Keratinocyte (primary cell): ENCODE measurements around the gene KTN1. TPM values are rescaled to one million over a fixed set of nuclear protein-coding genes. Genes with fewer than 3 reads are reported as not detected.

Experiments
- DNase-seq: peaks from one replicate; pipeline ENCODE4 v3.0.0-alpha.2; 2011; ENCODE audit warnings: low read depth, missing footprints, low spot score
- FAIRE-seq: peaks from 2 replicates; lab custom pipeline; 2011; peaks lifted over from hg19 to GRCh38; lab: Jason Lieb, UNC
- H2AFZ ChIP-seq: 2 replicates; pipeline ENCODE4 v1.6.0; 2012; ENCODE audit warnings: low read length, control low read depth, inconsistent platforms; ENCODE audit not compliant: control insufficient read depth
- H3K27ac ChIP-seq: 2 replicates; pipeline ENCODE4 v1.5.1; 2011; ENCODE audit warnings: low read length; ENCODE audit not compliant: control insufficient read depth, insufficient read depth
- H3K27me3 ChIP-seq: 3 replicates; pipeline ENCODE4 v1.6.0; 2011; ENCODE audit warnings: low read length; ENCODE audit not compliant: control insufficient read depth, insufficient read depth; ENCODE audit errors: extremely low read depth
- H3K36me3 ChIP-seq, 2 experiments: 2 replicates in 1 of 2; 3 replicates in 1 of 2; pipeline ENCODE4 v1.5.1; 2011; ENCODE audit warnings: low read length in 2 of 2, mild to moderate bottlenecking in 1 of 2; ENCODE audit not compliant: control insufficient read depth in 2 of 2, insufficient read depth in 2 of 2; ENCODE audit errors: extremely low read depth in 1 of 2
- H3K4me1 ChIP-seq: 3 replicates; pipeline ENCODE4 v1.5.1; 2011; ENCODE audit warnings: low read length; ENCODE audit not compliant: control insufficient read depth, insufficient read depth; ENCODE audit errors: extremely low read depth
- H3K4me2 ChIP-seq: 3 replicates; pipeline ENCODE4 v1.6.0; 2011; ENCODE audit warnings: low read depth, low read length; ENCODE audit not compliant: control insufficient read depth, insufficient read depth; ENCODE audit errors: extremely low read depth
- H3K4me3 ChIP-seq, 3 experiments: fragments of 200-600 bp in 1 of 3; sonication (generic) in 1 of 3; 2 replicates in 2 of 3; 3 replicates in 1 of 3; pipeline ENCODE4 v1.5.1; 2011 to 2016; ENCODE audit warnings: low read length in 3 of 3, mild to moderate bottlenecking in 3 of 3, control low read depth in 2 of 3, inconsistent platforms in 1 of 3, low read depth in 1 of 3, mixed read lengths in 1 of 3, mixed run types in 1 of 3, moderate library complexity in 1 of 3; ENCODE audit not compliant: control insufficient read depth in 2 of 3, insufficient read depth in 2 of 3; ENCODE audit errors: extremely low read depth in 1 of 3
- H3K79me2 ChIP-seq: 2 replicates; pipeline ENCODE4 v1.6.0; 2012; ENCODE audit warnings: low read length; ENCODE audit not compliant: control insufficient read depth, insufficient read depth
- H3K9ac ChIP-seq: 3 replicates; pipeline ENCODE4 v1.6.0; 2011; ENCODE audit warnings: low read length; ENCODE audit not compliant: control insufficient read depth, insufficient read depth; ENCODE audit errors: extremely low read depth
- H3K9me1 ChIP-seq: 3 replicates; pipeline ENCODE4 v1.6.0; 2011; ENCODE audit warnings: low read length; ENCODE audit not compliant: control insufficient read depth, insufficient read depth; ENCODE audit errors: extremely low read depth
- H3K9me3 ChIP-seq: 2 replicates; pipeline ENCODE4 v1.5.1; 2012; ENCODE audit warnings: low read depth, low read length; ENCODE audit not compliant: control insufficient read depth
- H4K20me1 ChIP-seq: 3 replicates; pipeline ENCODE4 v1.6.0; 2011; ENCODE audit warnings: low read length; ENCODE audit not compliant: control insufficient read depth, insufficient read depth; ENCODE audit errors: extremely low read depth
- EZH2 ChIP-seq: IDR thresholded peaks from one replicate; pipeline ENCODE4 v1.6.1; 2012; ENCODE audit warnings: inconsistent platforms, mild to moderate bottlenecking, low read length, moderate library complexity
- dilution Hi-C: fragments of 300-500 bp; cut with MboI; formaldehyde crosslinking; loops from one replicate; pipeline ENCODE4 v1.7.0; 2020; ENCODE audit warnings: low sequenced_read_pairs; ENCODE audit not compliant: extremely low pct_ligation_motif_present
- polyA plus RNA-seq, 5 experiments: library from polyadenylated mRNA; depleted of rRNA in 3 of 5; stranded (reverse) in 3 of 5; stranded (forward) in 1 of 5; unstranded in 1 of 5; fragments of >200 nt; gene quantifications; 1 replicate in 1 of 5; 2 replicates in 3 of 5; 3 replicates in 1 of 5; pipeline versions ENCODE4 v1.2.1 to v1.2.3, GENCODE V29; 2011 to 2012; ENCODE audit warnings: missing spikeins in 2 of 5, low read depth in 1 of 5, low replicate concordance in 1 of 5
- TF ChIP-seq, protein P1 (sequence below), 3 experiments: IDR thresholded peaks in 1 of 3; conservative IDR thresholded peaks in 1 of 3; optimal IDR thresholded peaks in 1 of 3; 2 replicates in 2 of 3; 3 replicates in 1 of 3; pipeline versions ENCODE3 to v1.5.1; 2011; ENCODE audit warnings: low read length in 3 of 3, mild to moderate bottlenecking in 3 of 3, moderate library complexity in 2 of 3, control low read depth in 1 of 3, inconsistent platforms in 1 of 3; ENCODE audit not compliant: insufficient read depth in 2 of 3; ENCODE audit errors: extremely low read depth in 1 of 3

Gene KTN1
- polyA plus RNA-seq, 1 donor (not counting 4 experiments of a cell fraction or from before 2014, with no cell fraction given): 121 TPM

DNA sequence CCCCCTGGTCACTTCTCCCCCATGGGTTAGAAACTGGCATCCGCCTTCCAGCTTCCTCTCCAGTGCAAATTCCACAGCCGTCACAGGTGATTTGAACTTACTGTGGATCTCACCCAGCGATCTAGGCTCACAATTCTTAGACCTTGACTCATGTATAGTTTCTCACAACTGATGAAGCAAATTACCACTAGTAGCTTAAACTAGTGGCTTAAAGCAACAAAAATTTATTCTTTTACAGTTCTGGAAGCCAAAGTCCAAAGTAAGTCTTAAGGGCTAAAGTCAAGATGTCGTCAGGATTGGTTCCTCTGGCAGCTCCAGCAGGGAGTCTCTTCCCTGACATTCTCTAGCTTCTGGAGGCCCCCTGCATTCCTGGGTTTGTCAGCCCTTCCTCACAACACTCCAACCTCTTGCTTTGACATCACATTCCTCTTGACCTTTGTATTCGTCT lies 117.4 kb downstream of the KTN1 start:
- Histone ChIP-seq H3K27me3 (no peaks in the 10 kb centered on the region), H3K9ac (no peak overlapping the region), H3K4me3 (no peak overlapping the region), H3K4me2 (no peak overlapping the region), H3K27ac (no peak overlapping the region), H4K20me1 (no peaks in the 10 kb centered on the region), H3K9me3 (no peaks in the 10 kb centered on the region), H3K79me2 (no peaks in the 10 kb centered on the region), H2AFZ (no peak overlapping the region), H3K4me1 (peaks cover 8% of the 10 kb centered on the region), H3K36me3 (no peaks in the 10 kb centered on the region), H3K9me1 (no peaks in the 10 kb centered on the region)
- dilution Hi-C loops: loop anchor here (25.0 kb wide), 1 partner anchor 765 kb away; no protein-coding TSS in a partner anchor
- no peak for DNase-seq
- TF ChIP-seq, protein P1, sequence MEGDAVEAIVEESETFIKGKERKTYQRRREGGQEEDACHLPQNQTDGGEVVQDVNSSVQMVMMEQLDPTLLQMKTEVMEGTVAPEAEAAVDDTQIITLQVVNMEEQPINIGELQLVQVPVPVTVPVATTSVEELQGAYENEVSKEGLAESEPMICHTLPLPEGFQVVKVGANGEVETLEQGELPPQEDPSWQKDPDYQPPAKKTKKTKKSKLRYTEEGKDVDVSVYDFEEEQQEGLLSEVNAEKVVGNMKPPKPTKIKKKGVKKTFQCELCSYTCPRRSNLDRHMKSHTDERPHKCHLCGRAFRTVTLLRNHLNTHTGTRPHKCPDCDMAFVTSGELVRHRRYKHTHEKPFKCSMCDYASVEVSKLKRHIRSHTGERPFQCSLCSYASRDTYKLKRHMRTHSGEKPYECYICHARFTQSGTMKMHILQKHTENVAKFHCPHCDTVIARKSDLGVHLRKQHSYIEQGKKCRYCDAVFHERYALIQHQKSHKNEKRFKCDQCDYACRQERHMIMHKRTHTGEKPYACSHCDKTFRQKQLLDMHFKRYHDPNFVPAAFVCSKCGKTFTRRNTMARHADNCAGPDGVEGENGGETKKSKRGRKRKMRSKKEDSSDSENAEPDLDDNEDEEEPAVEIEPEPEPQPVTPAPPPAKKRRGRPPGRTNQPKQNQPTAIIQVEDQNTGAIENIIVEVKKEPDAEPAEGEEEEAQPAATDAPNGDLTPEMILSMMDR (optimal IDR thresholded peaks at IDR 0.05 in 1 of 3, IDR thresholded peaks at IDR 0.05 in 1 of 3, conservative IDR thresholded peaks at IDR 0.05 in 1 of 3; ENCODE audit: extremely low read depth in 1 of 3, insufficient read depth in 2 of 3, low read length in 3 of 3): no peak
- no peak for TF ChIP-seq EZH2
- FAIRE-seq: no peak

DNA sequence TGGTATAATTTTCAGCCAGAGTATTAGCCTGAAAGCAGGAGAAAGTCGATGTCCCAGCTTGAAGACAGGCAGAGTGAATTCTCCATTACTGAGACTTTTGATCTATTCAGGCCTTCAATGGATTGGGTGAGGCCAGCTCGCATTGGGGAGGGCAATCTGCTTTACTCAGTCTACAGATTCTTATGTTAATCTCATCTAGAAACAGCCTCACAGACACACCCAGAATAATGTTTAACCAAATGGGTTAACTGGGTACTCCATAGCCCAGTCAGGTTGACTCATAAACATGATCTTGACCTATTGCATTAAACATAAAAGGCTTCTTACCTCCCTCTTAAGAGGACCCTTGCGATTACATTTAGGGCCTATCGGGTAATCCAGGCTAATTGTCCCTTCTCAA lies 118.0 kb downstream of the KTN1 start:
- H3K27me3 ChIP-seq: no peaks in the 10 kb centered on the region
- H3K36me3 ChIP-seq: no peaks in the 10 kb centered on the region
- H3K79me2 ChIP-seq: no peaks in the 10 kb centered on the region
- H3K4me3 ChIP-seq: no peak overlapping the region
- H3K9me3 ChIP-seq: no peaks in the 10 kb centered on the region
- no peak for FAIRE-seq
- no peak overlapping the region for H3K27ac ChIP-seq
- dilution Hi-C loops: loop anchor here (25.0 kb wide), 1 partner anchor 764 kb away; no protein-coding TSS in a partner anchor
- H3K9ac ChIP-seq: no peak overlapping the region
- no peak for TF ChIP-seq EZH2
- TF ChIP-seq, protein P1 (optimal IDR thresholded peaks at IDR 0.05 in 1 of 3, IDR thresholded peaks at IDR 0.05 in 1 of 3, conservative IDR thresholded peaks at IDR 0.05 in 1 of 3; ENCODE audit: extremely low read depth in 1 of 3, insufficient read depth in 2 of 3, low read length in 3 of 3): no peak
- peaks cover 8% of the 10 kb centered on the region for H3K4me1 ChIP-seq
- no peaks in the 10 kb centered on the region for H3K9me1 ChIP-seq
- no peak overlapping the region for H3K4me2 ChIP-seq
- DNase-seq: no peak
- H2AFZ ChIP-seq: no peak overlapping the region
- H4K20me1 ChIP-seq: no peaks in the 10 kb centered on the region
